Measurements from ENCODE around the gene EML6. TPM values are rescaled to one million over a fixed set of nuclear protein-coding genes. Genes with fewer than 3 reads are reported as not detected.

EML6 gene
- total and polyA plus RNA-seq, 10 of the 15 experiments (the other 5 are each of a cell fraction or from before 2014, with no cell fraction given): 0.09 to 0.67 (median 0.21) TPM

DNA sequence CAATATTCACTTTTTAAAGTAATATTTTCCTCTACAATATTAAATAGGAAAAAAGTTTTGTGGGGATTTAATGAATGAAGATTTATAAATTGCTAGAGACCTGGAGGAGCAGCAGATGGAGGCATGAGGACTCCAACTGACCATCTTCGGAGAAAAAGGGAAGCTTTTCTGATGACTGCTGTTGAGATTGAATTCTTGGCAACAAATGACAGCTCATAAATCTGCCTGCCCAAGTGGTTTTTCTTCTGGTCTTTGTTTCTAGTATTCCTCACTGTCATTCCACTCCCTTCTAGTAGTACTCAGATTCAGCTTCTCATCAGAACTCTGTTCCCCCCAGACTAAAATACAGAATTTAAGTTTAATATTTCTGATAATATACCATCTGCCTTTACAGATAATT, 157.0 kb downstream of the EML6 start:
- TF ChIP-seq CBX3 (IDR thresholded peaks at IDR 0.05; ENCODE audit: borderline replicate concordance, low read depth): no peak
- ChIA-PET CTCF (interaction anchor here (0.9 kb wide), 1 partner anchor 28 kb away, joined by 4 read pairs; no protein-coding TSS in a partner anchor), RAD21 (ENCODE audit: unreplicated experiment) (no interaction called here), SMC1A (ENCODE audit: uncharacterized antibody, unreplicated experiment) (no interaction called here), POLR2A (interaction anchor here (0.6 kb wide), 1 partner anchor 14 kb away, joined by 3 read pairs; no protein-coding TSS in a partner anchor)
- Histone ChIP-seq H3K4me1 (ENCODE audit: control insufficient read depth, insufficient read depth, low read length) (no peaks in the 10 kb centered on the region), H3K4me2 (ENCODE audit: control insufficient read depth, insufficient read depth) (no peak overlapping the region), H3K27me3 (replicated peaks in 1 of 2; ENCODE audit: control insufficient read depth in 2 of 2, insufficient read depth in 2 of 2, low read length in 1 of 2) (no peaks in the 10 kb centered on the region; a peak in 2 of 4 replicates), H3K27ac (ENCODE audit: control insufficient read depth, insufficient read depth) (no peak overlapping the region), H3K36me3 (ENCODE audit: control insufficient read depth in 2 of 2, insufficient read depth in 2 of 2, low read length in 1 of 2) (no peaks in the 10 kb centered on the region), H3K9me3 (replicated peaks; ENCODE audit: control insufficient read depth, insufficient read depth, low read length) (no peaks in the 10 kb centered on the region), H2AFZ (ENCODE audit: control insufficient read depth, low read depth, low read length) (no peak overlapping the region), H4K20me1 (ENCODE audit: control insufficient read depth, insufficient read depth) (no peaks in the 10 kb centered on the region), H3K79me2 (ENCODE audit: control insufficient read depth, insufficient read depth, low read length) (no peaks in the 10 kb centered on the region), H3K9ac (ENCODE audit: control insufficient read depth, insufficient read depth, low read length) (no peak overlapping the region), H3K4me3 (no peak overlapping the region)
- in situ Hi-C loops (cut with MboI) (no loop called here), intact Hi-C loops (cut with micrococcal nuclease; ENCODE audit: unreplicated experiment) (no loop called here)
- DNase-seq (ENCODE audit: low read depth, low spot score) (no peak), FAIRE-seq (no peak), ATAC-seq (no peak)
- no TSS peak for BruUV-seq (replicated peaks)
- 61% methylated on average over 1 of the region's 1 CpG for WGBS (ENCODE audit: insufficient coverage, insufficient replicate concordance, low lambda C conversion rate, missing lambda C conversion rate)

DNA sequence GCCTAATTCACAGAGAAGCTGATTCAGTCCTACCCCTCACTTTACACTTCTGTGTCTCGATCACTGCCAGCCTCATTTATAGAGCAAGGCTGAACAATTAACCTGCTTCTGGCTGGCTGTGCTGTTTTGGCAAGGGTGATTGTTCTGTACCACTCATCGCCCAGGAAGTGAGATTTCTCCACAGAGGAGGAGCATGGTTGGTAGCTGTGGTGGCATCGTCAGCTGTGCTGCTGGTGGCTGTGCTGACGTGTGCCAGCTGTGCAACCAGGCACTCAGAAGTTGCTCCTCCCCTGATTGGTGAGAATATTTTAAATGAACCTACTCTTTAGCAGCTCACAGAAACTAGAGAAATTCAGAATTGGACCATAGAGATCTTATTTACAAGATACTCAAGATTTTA, 158.3 kb downstream of the EML6 start:
- Histone ChIP-seq H3K27ac (ENCODE audit: control insufficient read depth, insufficient read depth) (no peak overlapping the region), H3K4me1 (ENCODE audit: control insufficient read depth, insufficient read depth, low read length) (no peaks in the 10 kb centered on the region), H3K4me3 (no peak overlapping the region), H3K27me3 (replicated peaks in 1 of 2; ENCODE audit: control insufficient read depth in 2 of 2, insufficient read depth in 2 of 2, low read length in 1 of 2) (no peaks in the 10 kb centered on the region; a peak in 2 of 4 replicates), H3K9ac (ENCODE audit: control insufficient read depth, insufficient read depth, low read length) (no peak overlapping the region), H3K79me2 (ENCODE audit: control insufficient read depth, insufficient read depth, low read length) (no peaks in the 10 kb centered on the region), H3K4me2 (ENCODE audit: control insufficient read depth, insufficient read depth) (no peak overlapping the region), H3K36me3 (ENCODE audit: control insufficient read depth in 2 of 2, insufficient read depth in 2 of 2, low read length in 1 of 2) (no peaks in the 10 kb centered on the region), H3K9me3 (replicated peaks; ENCODE audit: control insufficient read depth, insufficient read depth, low read length) (no peaks in the 10 kb centered on the region), H4K20me1 (ENCODE audit: control insufficient read depth, insufficient read depth) (no peaks in the 10 kb centered on the region), H2AFZ (ENCODE audit: control insufficient read depth, low read depth, low read length) (no peak overlapping the region)
- DNase-seq (ENCODE audit: low read depth, low spot score): no peak
- no TSS peak for BruUV-seq (replicated peaks)
- RAD21 ChIA-PET (ENCODE audit: unreplicated experiment): no interaction called here
- SMC1A ChIA-PET (ENCODE audit: uncharacterized antibody, unreplicated experiment): interaction anchor here (1.0 kb wide), 1 partner anchor 286 kb away, joined by 5 read pairs; no protein-coding TSS in a partner anchor
- WGBS (ENCODE audit: insufficient coverage, insufficient replicate concordance, low lambda C conversion rate, missing lambda C conversion rate): 46% methylated on average over 4 of the region's 4 CpGs
- in situ Hi-C loops (cut with MboI): no loop called here
- intact Hi-C loops (cut with micrococcal nuclease; ENCODE audit: unreplicated experiment): no loop called here
- CTCF ChIA-PET: interaction anchor here (1.1 kb wide), 2 partner anchors 36 to 43 kb away, joined by 3 read pairs; no protein-coding TSS in a partner anchor
- no peak for FAIRE-seq
- POLR2A ChIA-PET: no interaction called here
- no peak; the same call in 2 of the 3 replicates for ATAC-seq
- TF ChIP-seq, protein P1, sequence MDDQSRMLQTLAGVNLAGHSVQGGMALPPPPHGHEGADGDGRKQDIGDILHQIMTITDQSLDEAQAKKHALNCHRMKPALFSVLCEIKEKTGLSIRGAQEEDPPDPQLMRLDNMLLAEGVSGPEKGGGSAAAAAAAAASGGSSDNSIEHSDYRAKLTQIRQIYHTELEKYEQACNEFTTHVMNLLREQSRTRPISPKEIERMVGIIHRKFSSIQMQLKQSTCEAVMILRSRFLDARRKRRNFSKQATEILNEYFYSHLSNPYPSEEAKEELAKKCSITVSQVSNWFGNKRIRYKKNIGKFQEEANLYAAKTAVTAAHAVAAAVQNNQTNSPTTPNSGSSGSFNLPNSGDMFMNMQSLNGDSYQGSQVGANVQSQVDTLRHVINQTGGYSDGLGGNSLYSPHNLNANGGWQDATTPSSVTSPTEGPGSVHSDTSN (IDR thresholded peaks at IDR 0.05; ENCODE audit: insufficient replicate concordance, low read depth, low read length): no peak
- no peak for TF ChIP-seq ZNF217 (IDR thresholded peaks at IDR 0.05)
- TF ChIP-seq FOS (IDR thresholded peaks at IDR 0.05; ENCODE audit: borderline replicate concordance, extremely low read depth, insufficient read length): no peak
- TF ChIP-seq GATAD2B (conservative IDR thresholded peaks at IDR 0.05; ENCODE audit: low read depth): no peak
- no peak for TF ChIP-seq RBBP5 (conservative IDR thresholded peaks at IDR 0.05)
- TF ChIP-seq, protein P2, sequence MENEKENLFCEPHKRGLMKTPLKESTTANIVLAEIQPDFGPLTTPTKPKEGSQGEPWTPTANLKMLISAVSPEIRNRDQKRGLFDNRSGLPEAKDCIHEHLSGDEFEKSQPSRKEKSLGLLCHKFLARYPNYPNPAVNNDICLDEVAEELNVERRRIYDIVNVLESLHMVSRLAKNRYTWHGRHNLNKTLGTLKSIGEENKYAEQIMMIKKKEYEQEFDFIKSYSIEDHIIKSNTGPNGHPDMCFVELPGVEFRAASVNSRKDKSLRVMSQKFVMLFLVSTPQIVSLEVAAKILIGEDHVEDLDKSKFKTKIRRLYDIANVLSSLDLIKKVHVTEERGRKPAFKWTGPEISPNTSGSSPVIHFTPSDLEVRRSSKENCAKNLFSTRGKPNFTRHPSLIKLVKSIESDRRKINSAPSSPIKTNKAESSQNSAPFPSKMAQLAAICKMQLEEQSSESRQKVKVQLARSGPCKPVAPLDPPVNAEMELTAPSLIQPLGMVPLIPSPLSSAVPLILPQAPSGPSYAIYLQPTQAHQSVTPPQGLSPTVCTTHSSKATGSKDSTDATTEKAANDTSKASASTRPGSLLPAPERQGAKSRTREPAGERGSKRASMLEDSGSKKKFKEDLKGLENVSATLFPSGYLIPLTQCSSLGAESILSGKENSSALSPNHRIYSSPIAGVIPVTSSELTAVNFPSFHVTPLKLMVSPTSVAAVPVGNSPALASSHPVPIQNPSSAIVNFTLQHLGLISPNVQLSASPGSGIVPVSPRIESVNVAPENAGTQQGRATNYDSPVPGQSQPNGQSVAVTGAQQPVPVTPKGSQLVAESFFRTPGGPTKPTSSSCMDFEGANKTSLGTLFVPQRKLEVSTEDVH (IDR thresholded peaks at IDR 0.05; ENCODE audit: low read depth, partially characterized antibody): no peak
- TF ChIP-seq NFYB (IDR thresholded peaks at IDR 0.05; ENCODE audit: insufficient read depth, low read depth, low read length): no peak
- TF ChIP-seq KDM1A (IDR thresholded peaks at IDR 0.05; ENCODE audit: borderline replicate concordance): no peak
- TF ChIP-seq BHLHE40 (IDR thresholded peaks at IDR 0.05; ENCODE audit: borderline replicate concordance in 1 of 2, low read depth in 2 of 2, low read length in 1 of 2): no peak
- no peak for TF ChIP-seq BCL11A (IDR thresholded peaks at IDR 0.05; ENCODE audit: low read depth, low read length)
- TF ChIP-seq, protein P3, sequence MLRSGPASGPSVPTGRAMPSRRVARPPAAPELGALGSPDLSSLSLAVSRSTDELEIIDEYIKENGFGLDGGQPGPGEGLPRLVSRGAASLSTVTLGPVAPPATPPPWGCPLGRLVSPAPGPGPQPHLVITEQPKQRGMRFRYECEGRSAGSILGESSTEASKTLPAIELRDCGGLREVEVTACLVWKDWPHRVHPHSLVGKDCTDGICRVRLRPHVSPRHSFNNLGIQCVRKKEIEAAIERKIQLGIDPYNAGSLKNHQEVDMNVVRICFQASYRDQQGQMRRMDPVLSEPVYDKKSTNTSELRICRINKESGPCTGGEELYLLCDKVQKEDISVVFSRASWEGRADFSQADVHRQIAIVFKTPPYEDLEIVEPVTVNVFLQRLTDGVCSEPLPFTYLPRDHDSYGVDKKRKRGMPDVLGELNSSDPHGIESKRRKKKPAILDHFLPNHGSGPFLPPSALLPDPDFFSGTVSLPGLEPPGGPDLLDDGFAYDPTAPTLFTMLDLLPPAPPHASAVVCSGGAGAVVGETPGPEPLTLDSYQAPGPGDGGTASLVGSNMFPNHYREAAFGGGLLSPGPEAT (IDR thresholded peaks at IDR 0.05; ENCODE audit: low read depth): no peak

Data from GM12878 (cell line).